GM12878 (cell line): ENCODE data around the gene TENT5A. TPM values are rescaled to one million over a fixed set of nuclear protein-coding genes. Genes with fewer than 3 reads are reported as not detected.

Source experiments
- ASH2L ChIP-seq: fragments of 300-600, 200-600 bp; sonication (generic); IDR thresholded peaks from 2 replicates; pipeline ENCODE4 v1.6.1; 2017; ENCODE audit warnings: low read depth, mild to moderate bottlenecking, borderline replicate concordance
- BCL11A ChIP-seq: IDR thresholded peaks from 2 replicates; pipeline ENCODE4 v1.6.1; 2011; ENCODE audit warnings: low read depth, low read length
- CHD1 ChIP-seq: IDR thresholded peaks from 2 replicates; pipeline ENCODE4 v1.6.1; 2012; ENCODE audit warnings: low read depth, low read length, improper control_type of control experiment
- KLF5 ChIP-seq: fragments of 450-650 bp; IDR thresholded peaks from 2 replicates; pipeline ENCODE4 v1.6.1; 2014; ENCODE audit warnings: mild to moderate bottlenecking; ENCODE audit not compliant: partially characterized antibody
- NKRF ChIP-seq: fragments of 450-650 bp; conservative IDR thresholded peaks from 2 replicates; pipeline ENCODE4 v1.6.1; 2017; ENCODE audit warnings: mild to moderate bottlenecking, moderate library complexity
- POLR2A ChIP-seq: IDR thresholded peaks from 2 replicates; pipeline ENCODE4 v1.6.1; 2011; ENCODE audit warnings: low read depth, mild to moderate bottlenecking, low read length
- SMAD1 ChIP-seq: fragments of 450-650 bp; IDR thresholded peaks from 2 replicates; pipeline ENCODE4 v1.6.1; 2018; ENCODE audit warnings: mild to moderate bottlenecking, low read depth; ENCODE audit not compliant: partially characterized antibody
- SPI1 ChIP-seq: IDR thresholded peaks from 2 replicates; pipeline ENCODE4 v1.6.1; 2011; ENCODE audit warnings: low read depth, mild to moderate bottlenecking, low read length, moderate library complexity, borderline replicate concordance; ENCODE audit not compliant: insufficient read depth
- ZBTB40 ChIP-seq: fragments of 450-650 bp; IDR thresholded peaks from 2 replicates; pipeline ENCODE4 v1.6.1; 2016; ENCODE audit warnings: mild to moderate bottlenecking, moderate library complexity, borderline replicate concordance
- polyA plus RNA-seq, 11 experiments: library from polyadenylated mRNA; depleted of rRNA in 4 of 11; unstranded in 6 of 11; stranded (reverse) in 5 of 11; fragments of >200 nt; fragmentation: Nextera tagmentation in 4 of 11; fragmentation: Illumina TruSeq in 1 of 11; extraction: Ambion mirVana in 4 of 11; extraction: Trizol in 1 of 11; gene quantifications; 1 replicate in 1 of 11; 2 replicates in 10 of 11; pipeline versions ENCODE4 v1.2.1 to v1.2.3, GENCODE V29; 2011 to 2016; ENCODE audit warnings: inconsistent platforms in 2 of 11, missing spikeins in 2 of 11, low read depth in 1 of 11
- total RNA-seq, 4 experiments: library from RNA; depleted of rRNA in 3 of 4; stranded (reverse); fragments of >200 nt in 3 of 4; fragmentation: Illumina TruSeq in 1 of 4; extraction: Trizol in 1 of 4; gene quantifications; 2 replicates each; pipeline versions ENCODE4 v1.2.1 to v1.2.3, GENCODE V29; 2013 to 2021

TENT5A gene
- total and polyA plus RNA-seq, 10 of the 15 experiments (the other 5 are each of a cell fraction or from before 2014, with no cell fraction given): 0.25 to 9.6 (median 0.48) TPM

DNA sequence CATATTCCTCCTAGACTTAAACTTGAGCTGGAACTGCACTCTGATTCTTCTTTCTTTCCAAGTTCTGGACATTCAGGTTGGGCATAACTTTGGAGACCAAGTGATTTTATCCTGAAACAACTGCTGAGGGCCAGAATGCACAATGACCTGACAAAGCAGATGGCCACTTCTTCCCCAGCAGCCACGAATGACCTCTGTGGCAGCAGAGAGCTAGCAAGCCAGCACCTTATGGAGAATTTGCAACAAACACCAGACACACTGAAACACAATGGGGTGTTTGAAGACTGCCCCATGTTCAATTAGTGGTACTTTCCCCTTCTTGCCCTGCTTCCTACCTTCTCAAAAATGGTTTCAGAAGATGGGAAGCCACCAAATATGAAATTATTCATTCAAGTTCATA is 4.2 kb upstream of the TENT5A start (continued):
- no peak for TF ChIP-seq BCL11A
- no peak for TF ChIP-seq ASH2L
- TF ChIP-seq KLF5: no peak
- no peak for TF ChIP-seq SMAD1
- no peak for TF ChIP-seq ZBTB40
- no peak for TF ChIP-seq POLR2A
- TF ChIP-seq NKRF: no peak
- TF ChIP-seq SPI1: no peak
- TF ChIP-seq CHD1: no peak
